HEK293 (cell line): ENCODE measurements around the gene GRID2.

Experiments used
- CTCF ChIA-PET: fragments of 350-600 bp; formaldehyde crosslinking; extraction: SDS; loops from one replicate; lab custom pipeline; 2021; ENCODE audit warnings: antibody characterized with exemption; lab: Yijun Ruan, JAX
- POLR2A ChIA-PET: fragments of 300-600 bp; formaldehyde crosslinking; extraction: SDS; loops from one replicate; lab custom pipeline; 2020; ENCODE audit warnings: antibody characterized with exemption, inconsistent platforms; lab: Yijun Ruan, JAX
- H3K27ac ChIP-seq: fragments of 200-500 bp; sonication (Bioruptor generic); 2 replicates; pipeline ENCODE4 v1.5.1; 2014; ENCODE audit warnings: low read depth, low read length, control low read depth, inconsistent platforms; ENCODE audit errors: extremely low read depth
- H3K36me3 ChIP-seq, 2 experiments: fragments of 200-500 bp in 1 of 2; sonication (Bioruptor generic) in 1 of 2; 1 replicate in 1 of 2; 2 replicates in 1 of 2; pipeline ENCODE4 v1.5.1; 2014 to 2017; ENCODE audit warnings: inconsistent platforms in 2 of 2, low read length in 2 of 2; ENCODE audit not compliant: control insufficient read depth in 2 of 2, insufficient read depth in 1 of 2
- H3K4me1 ChIP-seq: fragments of 200-500 bp; sonication (Bioruptor generic); 2 replicates; pipeline ENCODE4 v1.5.1; 2014; ENCODE audit warnings: mild to moderate bottlenecking, low read length, inconsistent platforms; ENCODE audit not compliant: control insufficient read depth, insufficient read depth
- H3K4me3 ChIP-seq: 2 replicates; pipeline ENCODE4 v1.5.1; 2011; ENCODE audit warnings: low read depth, mild to moderate bottlenecking, control low read depth, low read length, moderate library complexity
- H3K9me3 ChIP-seq: fragments of 200-500 bp; sonication (Bioruptor generic); 2 replicates; pipeline ENCODE4 v1.5.1; 2014; ENCODE audit warnings: low read depth, low read length, inconsistent platforms; ENCODE audit not compliant: control insufficient read depth, insufficient read depth
- HOXA7 ChIP-seq: sonication (generic); formaldehyde crosslinking; IDR thresholded peaks from 2 replicates; pipeline ENCODE4 v1.8.1; 2022; ENCODE audit warnings: missing genetic modification reagents, borderline replicate concordance
- IKZF3 ChIP-seq: fragments of 450-650 bp; IDR thresholded peaks from 2 replicates; pipeline ENCODE4 v1.5.0; 2018; ENCODE audit warnings: missing biosample characterization, mild to moderate bottlenecking, missing genetic modification characterization, moderate library complexity
- KLF1 ChIP-seq: fragments of 450-650 bp; formaldehyde crosslinking; IDR thresholded peaks from 2 replicates; pipeline ENCODE4 v1.5.1; 2016; ENCODE audit warnings: missing biosample characterization, missing genetic modification characterization
- PRDM1 ChIP-seq: fragments of 450-650 bp; formaldehyde crosslinking; IDR thresholded peaks from 2 replicates; pipeline ENCODE4; 2016; ENCODE audit warnings: missing biosample characterization, missing genetic modification characterization
- SALL2 ChIP-seq: fragments of 450-650 bp; formaldehyde crosslinking; IDR thresholded peaks from 2 replicates; pipeline ENCODE4 v1.5.0; 2017; ENCODE audit warnings: missing biosample characterization, mild to moderate bottlenecking, missing genetic modification characterization, borderline replicate concordance
- SCRT1 ChIP-seq: fragments of 450-650 bp; formaldehyde crosslinking; IDR thresholded peaks from 2 replicates; pipeline ENCODE4 v1.5.1; 2016; ENCODE audit warnings: missing biosample characterization, missing genetic modification characterization, borderline replicate concordance
- TCF7L2 ChIP-seq: IDR thresholded peaks from 2 replicates; pipeline ENCODE4 v1.6.1; 2011; ENCODE audit warnings: low read depth, mild to moderate bottlenecking, inconsistent platforms, low read length, moderate library complexity, borderline replicate concordance
- TRIM28 ChIP-seq: IDR thresholded peaks from 2 replicates; pipeline ENCODE4 v1.6.1; 2011; ENCODE audit warnings: low read length, control low read depth, borderline replicate concordance
- ZBTB8A ChIP-seq: fragments of 450-650 bp; formaldehyde crosslinking; IDR thresholded peaks from 2 replicates; pipeline ENCODE4 v1.5.1; 2016; ENCODE audit warnings: missing biosample characterization, missing genetic modification characterization
- ZNF146 ChIP-seq: fragments of 450-650 bp; formaldehyde crosslinking; IDR thresholded peaks from 2 replicates; pipeline ENCODE4 v1.5.1; 2016; ENCODE audit warnings: missing biosample characterization, missing genetic modification characterization
- ZNF248 ChIP-seq: fragments of 450-650 bp; formaldehyde crosslinking; IDR thresholded peaks from 2 replicates; pipeline ENCODE4 v1.5.1; 2017; ENCODE audit warnings: missing biosample characterization, missing genetic modification characterization
- ZNF416 ChIP-seq: fragments of 450-650 bp; formaldehyde crosslinking; IDR thresholded peaks from 2 replicates; pipeline ENCODE4 v1.5.1; 2016; ENCODE audit warnings: missing biosample characterization, missing genetic modification characterization
- ZNF423 ChIP-seq: fragments of 450-650 bp; formaldehyde crosslinking; IDR thresholded peaks from 2 replicates; pipeline ENCODE4 v1.5.1; 2016; ENCODE audit warnings: missing biosample characterization, missing genetic modification characterization
- ZNF501 ChIP-seq: fragments of 450-650 bp; formaldehyde crosslinking; IDR thresholded peaks from 2 replicates; pipeline ENCODE4 v1.5.1; 2016; ENCODE audit warnings: missing biosample characterization, missing genetic modification characterization
- ZNF561 ChIP-seq: fragments of 450-650 bp; IDR thresholded peaks from 2 replicates; pipeline ENCODE4 v1.5.1; 2018; ENCODE audit warnings: missing biosample characterization, missing genetic modification characterization, borderline replicate concordance
- ZNF610 ChIP-seq: fragments of 450-650 bp; formaldehyde crosslinking; IDR thresholded peaks from 2 replicates; pipeline ENCODE4 v1.5.1; 2016; ENCODE audit warnings: missing biosample characterization, missing genetic modification characterization, borderline replicate concordance
- ZNF654 ChIP-seq: fragments of 450-650 bp; formaldehyde crosslinking; IDR thresholded peaks from 2 replicates; pipeline ENCODE4 v1.5.1; 2016; ENCODE audit warnings: low read depth, missing biosample characterization, missing genetic modification characterization
- ZNF776 ChIP-seq: fragments of 450-650 bp; formaldehyde crosslinking; IDR thresholded peaks from 2 replicates; pipeline ENCODE4 v1.5.0; 2017; ENCODE audit warnings: missing biosample characterization, missing genetic modification characterization, borderline replicate concordance
- ZNF791 ChIP-seq: fragments of 450-650 bp; formaldehyde crosslinking; IDR thresholded peaks from 2 replicates; pipeline ENCODE4 v1.5.1; 2016; ENCODE audit warnings: missing biosample characterization, missing genetic modification characterization
- ZNF792 ChIP-seq: fragments of 450-650 bp; formaldehyde crosslinking; IDR thresholded peaks from 2 replicates; pipeline ENCODE4 v1.5.1; 2016; ENCODE audit warnings: missing biosample characterization, missing genetic modification characterization
- TF ChIP-seq, protein P1 (sequence below): fragments of 450-650 bp; formaldehyde crosslinking; IDR thresholded peaks from 2 replicates; pipeline ENCODE4 v1.5.1; 2016; ENCODE audit warnings: missing biosample characterization, missing genetic modification characterization
- TF ChIP-seq, protein P2 (sequence below): fragments of 450-650 bp; formaldehyde crosslinking; IDR thresholded peaks from 2 replicates; pipeline ENCODE4 v1.5.1; 2016; ENCODE audit warnings: missing biosample characterization, missing genetic modification characterization
- TF ChIP-seq, protein P3 (sequence below): fragments of 450-650 bp; formaldehyde crosslinking; IDR thresholded peaks from 2 replicates; pipeline ENCODE4 v1.5.1; 2016; ENCODE audit warnings: missing biosample characterization, missing genetic modification characterization

Gene GRID2

DNA sequence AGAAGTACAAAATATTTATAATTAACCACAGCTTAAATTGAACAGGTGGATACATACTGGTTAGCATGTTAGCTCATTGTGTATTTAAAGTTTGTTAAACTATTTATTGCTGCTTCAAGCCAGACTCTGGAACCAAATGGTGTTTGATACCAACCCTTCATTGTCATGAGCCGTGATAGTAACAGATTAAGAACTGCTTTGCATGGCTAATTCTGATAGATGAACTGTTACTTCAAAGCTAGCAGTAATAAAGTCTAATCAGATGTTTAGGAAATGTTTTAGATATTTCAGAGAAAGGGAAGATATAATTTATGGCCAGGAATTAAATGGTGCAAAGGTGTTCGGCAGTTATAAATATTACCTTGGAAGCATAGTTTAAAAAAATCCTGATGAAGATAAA, 848.7 kb downstream of the GRID2 start:
- Histone ChIP-seq H3K4me1 (no peaks in the 10 kb centered on the region), H3K9me3 (no peaks in the 10 kb centered on the region), H3K36me3 (no peaks in the 10 kb centered on the region), H3K4me3 (no peak overlapping the region), H3K27ac (no peak overlapping the region)
- POLR2A ChIA-PET = no interaction called here
- no peak for TF ChIP-seq ZNF776 (tag by site-specific recombination)
- TF ChIP-seq, protein P1, sequence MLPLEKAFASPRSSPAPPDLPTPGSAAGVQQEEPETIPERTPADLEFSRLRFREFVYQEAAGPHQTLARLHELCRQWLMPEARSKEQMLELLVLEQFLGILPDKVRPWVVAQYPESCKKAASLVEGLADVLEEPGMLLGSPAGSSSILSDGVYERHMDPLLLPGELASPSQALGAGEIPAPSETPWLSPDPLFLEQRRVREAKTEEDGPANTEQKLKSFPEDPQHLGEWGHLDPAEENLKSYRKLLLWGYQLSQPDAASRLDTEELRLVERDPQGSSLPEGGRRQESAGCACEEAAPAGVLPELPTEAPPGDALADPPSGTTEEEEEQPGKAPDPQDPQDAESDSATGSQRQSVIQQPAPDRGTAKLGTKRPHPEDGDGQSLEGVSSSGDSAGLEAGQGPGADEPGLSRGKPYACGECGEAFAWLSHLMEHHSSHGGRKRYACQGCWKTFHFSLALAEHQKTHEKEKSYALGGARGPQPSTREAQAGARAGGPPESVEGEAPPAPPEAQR (tag by site-specific recombination) = no peak
- TF ChIP-seq ZNF792 (tag by site-specific recombination) = no peak
- TF ChIP-seq ZNF791 = no peak
- TF ChIP-seq, protein P2, sequence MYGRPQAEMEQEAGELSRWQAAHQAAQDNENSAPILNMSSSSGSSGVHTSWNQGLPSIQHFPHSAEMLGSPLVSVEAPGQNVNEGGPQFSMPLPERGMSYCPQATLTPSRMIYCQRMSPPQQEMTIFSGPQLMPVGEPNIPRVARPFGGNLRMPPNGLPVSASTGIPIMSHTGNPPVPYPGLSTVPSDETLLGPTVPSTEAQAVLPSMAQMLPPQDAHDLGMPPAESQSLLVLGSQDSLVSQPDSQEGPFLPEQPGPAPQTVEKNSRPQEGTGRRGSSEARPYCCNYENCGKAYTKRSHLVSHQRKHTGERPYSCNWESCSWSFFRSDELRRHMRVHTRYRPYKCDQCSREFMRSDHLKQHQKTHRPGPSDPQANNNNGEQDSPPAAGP = no peak
- TF ChIP-seq KLF1 (tag by site-specific recombination) = no peak
- no peak for TF ChIP-seq IKZF3 (tag by site-specific recombination)
- TF ChIP-seq ZNF501 (tag by site-specific recombination) = no peak
- TF ChIP-seq ZBTB8A = no peak
- TF ChIP-seq TRIM28 = no peak
- TF ChIP-seq ZNF610 = no peak
- no peak for TF ChIP-seq ZNF423
- TF ChIP-seq SCRT1 (tag by site-specific recombination) = no peak
- TF ChIP-seq, protein P3, sequence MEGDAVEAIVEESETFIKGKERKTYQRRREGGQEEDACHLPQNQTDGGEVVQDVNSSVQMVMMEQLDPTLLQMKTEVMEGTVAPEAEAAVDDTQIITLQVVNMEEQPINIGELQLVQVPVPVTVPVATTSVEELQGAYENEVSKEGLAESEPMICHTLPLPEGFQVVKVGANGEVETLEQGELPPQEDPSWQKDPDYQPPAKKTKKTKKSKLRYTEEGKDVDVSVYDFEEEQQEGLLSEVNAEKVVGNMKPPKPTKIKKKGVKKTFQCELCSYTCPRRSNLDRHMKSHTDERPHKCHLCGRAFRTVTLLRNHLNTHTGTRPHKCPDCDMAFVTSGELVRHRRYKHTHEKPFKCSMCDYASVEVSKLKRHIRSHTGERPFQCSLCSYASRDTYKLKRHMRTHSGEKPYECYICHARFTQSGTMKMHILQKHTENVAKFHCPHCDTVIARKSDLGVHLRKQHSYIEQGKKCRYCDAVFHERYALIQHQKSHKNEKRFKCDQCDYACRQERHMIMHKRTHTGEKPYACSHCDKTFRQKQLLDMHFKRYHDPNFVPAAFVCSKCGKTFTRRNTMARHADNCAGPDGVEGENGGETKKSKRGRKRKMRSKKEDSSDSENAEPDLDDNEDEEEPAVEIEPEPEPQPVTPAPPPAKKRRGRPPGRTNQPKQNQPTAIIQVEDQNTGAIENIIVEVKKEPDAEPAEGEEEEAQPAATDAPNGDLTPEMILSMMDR = no peak
- TF ChIP-seq SALL2 (tag by site-specific recombination) = no peak
- TF ChIP-seq ZNF561 (tag by site-specific recombination) = no peak
- no peak for TF ChIP-seq TCF7L2
- CTCF ChIA-PET = no interaction called here

DNA sequence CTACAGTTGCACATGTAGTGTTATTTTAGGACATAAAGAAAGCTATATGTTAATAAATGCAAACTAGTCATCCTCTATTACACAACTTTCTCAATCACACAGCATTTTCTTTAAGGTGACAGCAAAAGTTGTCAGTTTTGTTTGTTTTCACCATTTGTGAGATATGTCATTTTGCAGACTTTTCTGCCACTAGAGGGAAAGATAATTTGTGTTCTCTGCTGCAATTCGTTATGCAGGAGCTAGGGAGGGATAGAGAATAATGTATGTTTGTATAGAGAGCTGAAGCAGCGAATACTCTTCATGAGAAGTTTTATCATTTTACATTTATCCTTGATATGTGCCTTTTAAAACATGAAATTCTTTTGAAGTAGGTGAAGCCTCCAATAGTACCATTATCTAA, 854.2 kb downstream of the GRID2 start:
- CTCF ChIA-PET = interaction anchor here (0.6 to 1.4 kb wide), 3 partner anchors 13 to 48 kb away, joined by 3 to 4 read pairs (median 3); no protein-coding TSS in a partner anchor

DNA sequence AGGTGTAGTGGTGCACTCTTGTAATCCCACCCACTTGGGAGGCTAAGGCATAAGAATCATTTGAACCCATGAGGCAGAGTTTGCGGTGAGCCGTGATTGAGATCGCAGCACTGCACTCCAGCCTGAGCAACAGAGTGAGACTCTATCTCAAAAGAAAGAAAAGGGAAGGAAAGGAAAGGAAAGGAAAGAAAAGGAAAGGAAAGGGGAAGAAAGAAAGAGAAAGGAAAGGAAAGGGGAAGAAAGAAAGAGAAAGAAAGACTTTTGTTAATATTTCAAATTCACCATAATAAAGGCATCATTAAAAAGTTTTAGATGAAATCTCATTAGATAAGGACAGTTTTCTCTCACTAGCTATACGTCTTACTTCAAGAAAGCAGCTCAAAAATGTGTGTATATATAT, 864.3 kb downstream of the GRID2 start:
- H3K4me1 ChIP-seq = no peaks in the 10 kb centered on the region
- ChIA-PET CTCF (no interaction called here), POLR2A (no interaction called here)
- H3K36me3 ChIP-seq = no peaks in the 10 kb centered on the region
- no peak for TF ChIP-seq HOXA7 (CRISPR knock-in tag)
- TF ChIP-seq PRDM1 (tag by site-specific recombination) = peak; percentile 91
- no peak for TF ChIP-seq ZNF248 (tag by site-specific recombination)
- no peak for TF ChIP-seq TCF7L2
- TF ChIP-seq ZNF654 (tag by site-specific recombination) = no peak
- no peak for TF ChIP-seq ZNF146 (tag by site-specific recombination)
- H3K27ac ChIP-seq = no peak overlapping the region
- H3K4me3 ChIP-seq = no peak overlapping the region
- H3K9me3 ChIP-seq = no peaks in the 10 kb centered on the region

More for the DNA sequence above, 854.2 kb downstream of the GRID2 start:
- no peaks in the 10 kb centered on the region for H3K9me3 ChIP-seq
- no peak overlapping the region for H3K27ac ChIP-seq
- TF ChIP-seq ZNF416 (tag by site-specific recombination) = no peak
- H3K4me1 ChIP-seq = no peaks in the 10 kb centered on the region
- POLR2A ChIA-PET = no interaction called here
- no peaks in the 10 kb centered on the region for H3K36me3 ChIP-seq
- no peak overlapping the region for H3K4me3 ChIP-seq
